A549 (cell line): ENCODE data around the gene TNRC6C. TPM values are rescaled to one million over a fixed set of nuclear protein-coding genes. Genes with fewer than 3 reads are reported as not detected.

Source experiments
- ATAC-seq, 2 experiments: fragments of 200-7000 bp in 1 of 2; fragments of >200 bp in 1 of 2; cut with Nextera tagmentation in 1 of 2; cut with Tn5 transposase in 1 of 2; 3 replicates each; pipeline versions ENCODE4 v1.8.0 to v1.9.1; 2018 to 2020; ENCODE audit warnings: mild to moderate bottlenecking in 1 of 2, moderate library complexity in 1 of 2
- CTCF ChIA-PET: fragments of 300-600 bp; sonication (Branson Sonifier 250); formaldehyde crosslinking; extraction: SDS; loops from one replicate; lab custom pipeline; 2021; ENCODE audit warnings: antibody characterized with exemption, inconsistent platforms; lab: Yijun Ruan, JAX
- POLR2A ChIA-PET: fragments of 350-600 bp; formaldehyde crosslinking; extraction: SDS; loops from one replicate; lab custom pipeline; 2021; ENCODE audit warnings: antibody characterized with exemption, inconsistent platforms; lab: Yijun Ruan, JAX
- DNase-seq, 2 experiments: peaks; one replicate each; pipeline versions ENCODE4 v3.0.0 to v3.0.0-alpha.2; 2011 to 2016; ENCODE audit warnings: low read depth in 1 of 2, low spot score in 1 of 2
- FAIRE-seq: peaks from 2 replicates; lab custom pipeline; 2011; peaks lifted over from hg19 to GRCh38; lab: Jason Lieb, UNC
- H3K27ac ChIP-seq, 2 experiments: fragments of >200 bp; sonication (Bioruptor Twin); formaldehyde crosslinking; 3 replicates each; pipeline ENCODE4 v1.5.1; 2016 to 2017
- H3K4me1 ChIP-seq: fragments of >200 bp; sonication (Bioruptor Twin); formaldehyde crosslinking; 3 replicates; pipeline ENCODE4 v1.6.1; 2016
- H3K4me2 ChIP-seq: fragments of >200 bp; sonication (Bioruptor Twin); formaldehyde crosslinking; 3 replicates; pipeline ENCODE4 v1.6.1; 2016
- H3K4me3 ChIP-seq: fragments of >200 bp; sonication (Bioruptor Twin); formaldehyde crosslinking; 3 replicates; pipeline ENCODE4 v1.5.1; 2016
- H3K9me3 ChIP-seq: fragments of >200 bp; sonication (Bioruptor Twin); formaldehyde crosslinking; 3 replicates; pipeline ENCODE4 v1.6.1; 2016
- CHD2 ChIP-seq: fragments of 150-350 bp; IDR thresholded peaks from 2 replicates; pipeline ENCODE4 v1.6.1; 2014; ENCODE audit warnings: low read length; ENCODE audit not compliant: partially characterized antibody
- EP300 ChIP-seq, 2 experiments: fragments of >200 bp; sonication (Bioruptor Twin); formaldehyde crosslinking; IDR thresholded peaks; 2 replicates in 1 of 2; 3 replicates in 1 of 2; pipeline ENCODE4 v1.6.1; 2016 to 2017
- FOSL2 ChIP-seq, 2 experiments: fragments of 450-650 bp in 1 of 2; fragments of >200 bp in 1 of 2; sonication (Bioruptor Twin) in 1 of 2; formaldehyde crosslinking; IDR thresholded peaks; 2 replicates each; pipeline versions ENCODE4 v1.5.0 to v1.6.1; 2016 to 2020; ENCODE audit warnings: mild to moderate bottlenecking in 1 of 2, moderate library complexity in 1 of 2
- HEYL ChIP-seq: fragments of 250-450 bp; sonication (Bioruptor Pico); IDR thresholded peaks from 2 replicates; pipeline ENCODE4 v1.8.0; 2021; ENCODE audit warnings: mild to moderate bottlenecking, moderate library complexity
- HOXB5 ChIP-seq: fragments of 250-450 bp; sonication (Bioruptor Pico); IDR thresholded peaks from 2 replicates; pipeline ENCODE4 v1.5.0; 2020; ENCODE audit warnings: mild to moderate bottlenecking, moderate library complexity
- JUN ChIP-seq, 2 experiments: fragments of >200 bp; sonication (Bioruptor Twin); formaldehyde crosslinking; IDR thresholded peaks; 2 replicates in 1 of 2; 3 replicates in 1 of 2; pipeline ENCODE4 v1.6.1; 2016 to 2017
- MAFK ChIP-seq: fragments of 450-650 bp; IDR thresholded peaks from 2 replicates; pipeline ENCODE4 v1.6.1; 2014; ENCODE audit not compliant: partially characterized antibody
- MAZ ChIP-seq: fragments of 150-350 bp; IDR thresholded peaks from 2 replicates; pipeline ENCODE4 v1.6.1; 2014; ENCODE audit warnings: antibody characterized with exemption, low read depth, low read length, borderline replicate concordance
- NFE2L2 ChIP-seq: fragments of 150-350 bp; conservative IDR thresholded peaks from 2 replicates; pipeline ENCODE4 v1.6.1; 2014; ENCODE audit warnings: low read length
- NR3C1 ChIP-seq: fragments of >200 bp; sonication (Bioruptor Twin); formaldehyde crosslinking; IDR thresholded peaks from 3 replicates; pipeline ENCODE4 v1.6.1; 2017
- PHF8 ChIP-seq: fragments of 200-600 bp; sonication (generic); IDR thresholded peaks from 2 replicates; pipeline ENCODE4 v1.6.1; 2016; ENCODE audit warnings: low read depth, mild to moderate bottlenecking, antibody characterized with exemption, moderate library complexity, borderline replicate concordance
- RAD21 ChIP-seq, 2 experiments: fragments of >200 bp in 1 of 2; sonication (Bioruptor Twin) in 1 of 2; formaldehyde crosslinking in 1 of 2; IDR thresholded peaks in 1 of 2; conservative IDR thresholded peaks in 1 of 2; 2 replicates in 1 of 2; 3 replicates in 1 of 2; pipeline ENCODE4 v1.6.1; 2012 to 2018; ENCODE audit warnings: inconsistent platforms in 1 of 2
- RNF2 ChIP-seq: fragments of 200-600 bp; sonication (generic); IDR thresholded peaks from 2 replicates; pipeline ENCODE4 v1.6.1; 2016; ENCODE audit warnings: low read depth, mild to moderate bottlenecking, antibody characterized with exemption, moderate library complexity, borderline replicate concordance
- SMC3 ChIP-seq: fragments of >200 bp; sonication (Bioruptor Twin); formaldehyde crosslinking; IDR thresholded peaks from 3 replicates; pipeline ENCODE4 v1.6.1; 2018; ENCODE audit warnings: inconsistent platforms
- SREBF2 ChIP-seq: fragments of 450-650 bp; IDR thresholded peaks from 2 replicates; pipeline ENCODE4 v1.6.1; 2014; ENCODE audit warnings: mild to moderate bottlenecking, moderate library complexity
- TP53 ChIP-seq: fragments of 250-450 bp; sonication (Bioruptor Pico); IDR thresholded peaks from 2 replicates; pipeline ENCODE4 v1.5.0; 2021; ENCODE audit warnings: mild to moderate bottlenecking, moderate library complexity
- ZC3H11A ChIP-seq: fragments of 450-650 bp; IDR thresholded peaks from 2 replicates; pipeline ENCODE4 v1.6.1; 2014; ENCODE audit warnings: antibody characterized with exemption, mild to moderate bottlenecking
- ZSCAN20 ChIP-seq: fragments of 250-450 bp; sonication (Bioruptor Pico); IDR thresholded peaks from 2 replicates; pipeline ENCODE4 v1.8.0; 2022; ENCODE audit warnings: mild to moderate bottlenecking, moderate library complexity
- WGBS: methylation state at CpG from one replicate; pipeline ENCODE4 v1.1.6; 2017; ENCODE audit errors: missing lambda C conversion rate; 5-methylcytosine and 5-hydroxymethylcytosine counted together
- polyA plus RNA-seq, 4 experiments: library from polyadenylated mRNA; depleted of rRNA in 3 of 4; stranded (reverse); fragments of >200 nt; fragmentation: RNase III in 1 of 4; extraction: RNeasy Plus Mini Kit Qiagen cat#74134 plus additional on column Dnase treatment in 1 of 4; gene quantifications; 2 replicates in 3 of 4; 3 replicates in 1 of 4; pipeline ENCODE4 v1.2.3, GENCODE V29; 2011 to 2017
- TF ChIP-seq, protein P1 (sequence below): fragments of 250-450 bp; sonication (Bioruptor Pico); IDR thresholded peaks from 2 replicates; pipeline ENCODE4 v1.5.0; 2020; ENCODE audit warnings: low read depth, mild to moderate bottlenecking, moderate library complexity
- TF ChIP-seq, protein P2 (sequence below): fragments of 150-350 bp; IDR thresholded peaks from 2 replicates; pipeline ENCODE4 v1.6.1; 2014; ENCODE audit warnings: low read depth, mild to moderate bottlenecking, low read length
- TF ChIP-seq, protein P3 (sequence below): IDR thresholded peaks from 2 replicates; pipeline ENCODE4 v1.6.1; 2012
- TF ChIP-seq, protein P4 (sequence below): fragments of 450-650 bp; IDR thresholded peaks from 2 replicates; pipeline ENCODE4 v1.6.1; 2014; ENCODE audit warnings: antibody characterized with exemption

TNRC6C gene
- polyA plus RNA-seq, 2 of the 4 experiments (the other 2 are of a cell fraction) = 1.3 to 1.9 TPM

DNA sequence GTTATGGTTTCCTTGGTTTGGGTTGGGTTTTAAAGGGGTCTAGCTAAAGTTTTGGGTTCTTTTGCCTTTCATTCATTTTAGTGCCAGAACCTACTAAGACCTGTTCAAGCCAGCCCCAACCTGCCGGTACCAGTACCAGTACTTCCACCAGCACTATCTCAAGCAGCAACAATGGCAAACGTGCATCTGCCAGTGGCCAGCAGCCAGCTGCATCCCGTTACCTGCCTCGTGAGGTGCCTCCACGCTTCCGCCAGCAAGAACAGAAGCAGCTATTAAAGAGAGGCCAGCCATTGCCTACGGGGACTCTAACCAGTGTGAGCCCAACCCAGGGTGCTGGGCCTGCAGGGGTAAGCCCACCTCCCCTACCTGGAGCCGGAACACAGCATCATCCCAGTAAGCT is 72.9 kb downstream of the TNRC6C start:
- POLR2A ChIA-PET = interaction anchor here (0.9 to 1.4 kb wide), 3 partner anchors 9 to 73 kb away, joined by 3 to 9 read pairs (median 4); partner anchors contain the start of gene TNRC6C
- no peak overlapping the region for H3K4me3 ChIP-seq
- no peak for FAIRE-seq
- peaks cover 16% of the 10 kb centered on the region for H3K4me1 ChIP-seq
- ATAC-seq = no peak
- no peaks in the 10 kb centered on the region for H3K9me3 ChIP-seq
- CTCF ChIA-PET = interaction anchor here (1.0 to 16.2 kb wide), 5 partner anchors 10 to 489 kb away, joined by 3 to 259 read pairs (median 15); no protein-coding TSS in a partner anchor
- no peak for DNase-seq
- H3K4me2 ChIP-seq = no peak overlapping the region
- H3K27ac ChIP-seq = no peak overlapping the region
- TF ChIP-seq ZC3H11A = no peak
- no peak for TF ChIP-seq CHD2
- 86% methylated on average over 8 of the region's 8 CpGs for WGBS

DNA sequence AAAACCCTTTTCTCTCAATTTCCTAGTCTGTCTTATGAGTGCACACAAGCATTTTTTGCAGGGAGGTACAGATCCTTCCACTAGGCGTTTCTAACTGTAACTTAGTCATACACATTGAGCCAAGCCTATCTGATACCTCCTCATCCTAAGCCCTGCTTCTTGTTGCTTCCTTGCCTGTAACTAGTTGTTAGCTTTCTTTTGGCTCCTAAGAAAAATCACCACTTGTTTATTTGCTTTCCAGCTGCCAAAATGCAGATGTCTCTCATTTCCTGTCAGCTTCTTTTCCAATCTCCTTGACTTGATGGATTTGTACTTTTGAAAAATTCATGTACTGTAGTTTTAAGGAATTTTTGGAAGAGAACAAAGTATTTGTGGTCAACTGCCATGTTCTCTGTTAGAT is 73.7 kb downstream of the TNRC6C start:
- Histone ChIP-seq H3K27ac (no peak overlapping the region), H3K9me3 (no peaks in the 10 kb centered on the region), H3K4me1 (peaks cover 16% of the 10 kb centered on the region), H3K4me3 (no peak overlapping the region), H3K4me2 (no peak overlapping the region)
- WGBS = 24% methylated on average over 1 of the region's 1 CpG
- ChIA-PET CTCF (interaction anchor here (4.3 to 16.2 kb wide), 3 partner anchors 9 to 490 kb away, joined by 15 to 259 read pairs (median 27); no protein-coding TSS in a partner anchor), POLR2A (interaction anchor here (0.9 to 1.4 kb wide), 3 partner anchors 9 to 74 kb away, joined by 3 to 9 read pairs (median 4); partner anchors contain the start of gene TNRC6C)
- DNase-seq (no peak), FAIRE-seq (no peak), ATAC-seq (peak in 1 of 2 experiments; percentile 52; a peak in 1 of 6 replicates)
- no peak for TF ChIP-seq PHF8
- TF ChIP-seq, protein P1, sequence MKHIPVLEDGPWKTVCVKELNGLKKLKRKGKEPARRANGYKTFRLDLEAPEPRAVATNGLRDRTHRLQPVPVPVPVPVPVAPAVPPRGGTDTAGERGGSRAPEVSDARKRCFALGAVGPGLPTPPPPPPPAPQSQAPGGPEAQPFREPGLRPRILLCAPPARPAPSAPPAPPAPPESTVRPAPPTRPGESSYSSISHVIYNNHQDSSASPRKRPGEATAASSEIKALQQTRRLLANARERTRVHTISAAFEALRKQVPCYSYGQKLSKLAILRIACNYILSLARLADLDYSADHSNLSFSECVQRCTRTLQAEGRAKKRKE (CRISPR knock-in tag) = no peak
- TF ChIP-seq NR3C1 = no peak
- TF ChIP-seq, protein P2, sequence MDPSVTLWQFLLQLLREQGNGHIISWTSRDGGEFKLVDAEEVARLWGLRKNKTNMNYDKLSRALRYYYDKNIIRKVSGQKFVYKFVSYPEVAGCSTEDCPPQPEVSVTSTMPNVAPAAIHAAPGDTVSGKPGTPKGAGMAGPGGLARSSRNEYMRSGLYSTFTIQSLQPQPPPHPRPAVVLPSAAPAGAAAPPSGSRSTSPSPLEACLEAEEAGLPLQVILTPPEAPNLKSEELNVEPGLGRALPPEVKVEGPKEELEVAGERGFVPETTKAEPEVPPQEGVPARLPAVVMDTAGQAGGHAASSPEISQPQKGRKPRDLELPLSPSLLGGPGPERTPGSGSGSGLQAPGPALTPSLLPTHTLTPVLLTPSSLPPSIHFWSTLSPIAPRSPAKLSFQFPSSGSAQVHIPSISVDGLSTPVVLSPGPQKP = no peak
- TF ChIP-seq, protein P3, sequence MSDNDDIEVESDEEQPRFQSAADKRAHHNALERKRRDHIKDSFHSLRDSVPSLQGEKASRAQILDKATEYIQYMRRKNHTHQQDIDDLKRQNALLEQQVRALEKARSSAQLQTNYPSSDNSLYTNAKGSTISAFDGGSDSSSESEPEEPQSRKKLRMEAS = no peak
- TF ChIP-seq, protein P4, sequence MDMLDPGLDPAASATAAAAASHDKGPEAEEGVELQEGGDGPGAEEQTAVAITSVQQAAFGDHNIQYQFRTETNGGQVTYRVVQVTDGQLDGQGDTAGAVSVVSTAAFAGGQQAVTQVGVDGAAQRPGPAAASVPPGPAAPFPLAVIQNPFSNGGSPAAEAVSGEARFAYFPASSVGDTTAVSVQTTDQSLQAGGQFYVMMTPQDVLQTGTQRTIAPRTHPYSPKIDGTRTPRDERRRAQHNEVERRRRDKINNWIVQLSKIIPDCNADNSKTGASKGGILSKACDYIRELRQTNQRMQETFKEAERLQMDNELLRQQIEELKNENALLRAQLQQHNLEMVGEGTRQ = no peak
- no peak for TF ChIP-seq HEYL (CRISPR knock-in tag)
- no peak for TF ChIP-seq SREBF2
- no peak for TF ChIP-seq TP53 (CRISPR knock-in tag)
- TF ChIP-seq EP300 (IDR thresholded peaks at IDR 0.05) = no peak
- TF ChIP-seq JUN (IDR thresholded peaks at IDR 0.05) = no peak
- TF ChIP-seq RNF2 = no peak
- no peak for TF ChIP-seq HOXB5 (CRISPR knock-in tag)
- no peak for TF ChIP-seq ZSCAN20 (CRISPR knock-in tag)
- TF ChIP-seq RAD21 (conservative IDR thresholded peaks at IDR 0.05 in 1 of 2, IDR thresholded peaks at IDR 0.05 in 1 of 2) = no peak
- TF ChIP-seq, all 56 proteins: peak for 0

DNA sequence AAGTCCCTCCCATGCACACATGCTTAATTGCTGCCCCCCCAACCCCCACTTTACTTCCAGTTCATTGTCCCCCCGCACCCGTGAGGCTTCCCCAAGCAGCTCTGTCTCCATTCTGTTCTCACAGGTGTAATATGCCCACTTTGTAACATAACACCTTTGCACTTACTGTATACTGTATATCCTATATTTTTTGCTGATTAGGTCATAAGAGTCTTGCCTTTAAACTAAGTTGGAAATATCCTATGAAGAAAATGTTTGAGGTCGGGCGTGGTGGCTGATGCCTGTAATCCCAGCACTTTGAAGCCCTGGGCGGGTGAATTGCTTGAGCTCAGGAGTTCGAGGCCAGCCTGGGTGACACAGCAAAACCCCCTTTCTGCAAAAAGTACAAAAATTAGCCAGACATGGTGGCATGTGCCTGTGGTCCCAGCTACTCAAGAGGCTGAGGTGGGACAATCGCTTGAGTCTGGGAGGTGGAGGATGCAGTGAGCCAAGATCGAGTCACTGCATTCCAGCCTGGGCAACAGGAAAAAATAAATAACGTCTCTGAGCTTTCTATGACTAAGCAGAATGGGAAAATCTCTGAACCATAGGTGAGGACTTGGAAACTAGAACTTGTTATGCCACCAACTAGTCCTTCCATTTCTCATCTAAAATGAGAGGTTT is 76.1 kb downstream of the TNRC6C start:
- ChIA-PET CTCF (interaction anchor here (0.8 to 16.2 kb wide), 6 partner anchors 8 to 492 kb away, joined by 3 to 259 read pairs (median 4); no protein-coding TSS in a partner anchor), POLR2A (no interaction called here)
- Histone ChIP-seq H3K4me1 (peaks cover 16% of the 10 kb centered on the region), H3K4me2 (peak overlapping the region; percentile 41), H3K4me3 (no peak overlapping the region), H3K9me3 (no peaks in the 10 kb centered on the region), H3K27ac (peak overlapping the region; percentile 24 to 77)
- 57% methylated on average over 9 of the region's 9 CpGs for WGBS
- ATAC-seq (peak in 1 of 2 experiments; percentile 70; a peak in 3 of 6 replicates), FAIRE-seq (no peak), DNase-seq (peak in 1 of 2 experiments; percentile 50)
- TF ChIP-seq ZSCAN20 (CRISPR knock-in tag) = no peak
- TF ChIP-seq MAZ = no peak
- peak; percentile 71 for TF ChIP-seq MAFK
- TF ChIP-seq SMC3 = no peak
- TF ChIP-seq TP53 (CRISPR knock-in tag) = no peak
- TF ChIP-seq NFE2L2 = 0 out of 2 replicates have a peak, but pooled peaks have one; percentile 40
- TF ChIP-seq FOSL2 (IDR thresholded peaks at IDR 0.05) = no peak
- peak; percentile 4; the same call in 1 of the 2 replicates for TF ChIP-seq FOSL2 (CRISPR knock-in tag; IDR thresholded peaks at IDR 0.05)
